Sigmoid colon (tissue), 7 donors: ENCODE data around the gene ARHGAP6. TPM values are rescaled to one million over a fixed set of nuclear protein-coding genes. Genes with fewer than 3 reads are reported as not detected.

ENCODE experiments used
- DNase-seq: peaks from one replicate; pipeline ENCODE4 v3.0.0-alpha.2; 2019
- H3K27ac ChIP-seq, 4 donors: fragments of 200-600 bp; sonication (generic); one replicate each; pipeline ENCODE4 v1.5.1; 2016 to 2019; ENCODE audit warnings: mild to moderate bottlenecking in 1 of 4
- H3K27me3 ChIP-seq, 3 donors: fragments of 200-600 bp; sonication (generic); one replicate each; pipeline ENCODE4 v1.5.1; 2019; ENCODE audit warnings: mild to moderate bottlenecking in 1 of 3
- H3K36me3 ChIP-seq, 4 donors: fragments of 200-600 bp; sonication (generic); one replicate each; pipeline ENCODE4 v1.5.1; 2016 to 2019
- H3K4me1 ChIP-seq, 4 donors: fragments of 200-600 bp; sonication (generic); one replicate each; pipeline ENCODE4 v1.5.1; 2017 to 2019
- H3K4me3 ChIP-seq, 4 donors: fragments of 200-600 bp; sonication (generic); one replicate each; pipeline ENCODE4 v1.5.1; 2017 to 2019; ENCODE audit warnings: mild to moderate bottlenecking in 2 of 4, moderate library complexity in 1 of 4
- H3K9me3 ChIP-seq, 4 donors: fragments of 200-600 bp in 3 of 4; sonication (generic) in 3 of 4; one replicate each; pipeline versions ENCODE4 v1.5.1 to v1.6.1; 2013 to 2019
- CTCF ChIP-seq, 4 experiments: fragments of 450-650 bp in 3 of 4; fragments of 200-600 bp in 1 of 4; IDR thresholded peaks; one replicate each; pipeline ENCODE4 v1.5.1; 2016 to 2019; ENCODE audit warnings: antibody characterized with exemption in 4 of 4, mild to moderate bottlenecking in 3 of 4, moderate library complexity in 2 of 4
- EP300 ChIP-seq, 4 donors: sonication (generic); formaldehyde crosslinking; IDR thresholded peaks; one replicate each; pipeline ENCODE4 v1.6.1; 2017; ENCODE audit warnings: antibody characterized with exemption in 4 of 4
- POLR2A ChIP-seq, 2 donors: fragments of 450-650 bp; IDR thresholded peaks; one replicate each; pipeline ENCODE4 v1.6.1; 2016; ENCODE audit warnings: antibody characterized with exemption in 2 of 2, mild to moderate bottlenecking in 2 of 2, moderate library complexity in 2 of 2
- POLR2AphosphoS5 ChIP-seq, 4 donors: sonication (generic); formaldehyde crosslinking; IDR thresholded peaks; one replicate each; pipeline ENCODE4 v1.6.1; 2017; ENCODE audit warnings: antibody characterized with exemption in 4 of 4
- WGBS, 2 donors: extraction: QIAGEN DNeasy Blood & Tissue Kit; methylation state at CpG; one replicate each; pipeline ENCODE4 v1.1.7; 2013; 5-methylcytosine and 5-hydroxymethylcytosine counted together
- intact Hi-C: fragments of 100-400 bp; cut with DNase I; formaldehyde crosslinking; loops from one replicate; pipeline ENCODE4 v1.15.1; 2023
- polyA plus RNA-seq, 3 donors: library from polyadenylated mRNA; stranded (reverse); fragments of 200-250 nt; gene quantifications; one replicate each; pipeline ENCODE4 v1.2.3, GENCODE V29; 2013
- total RNA-seq, 4 donors: library from RNA; depleted of rRNA; stranded (reverse); fragments of >200 nt; gene quantifications; one replicate each; pipeline ENCODE4 v1.1.0, GENCODE V29; 2016
- donor health status: healthy with polysubstance abuse.
- donor health status: Bipolar disorder and iron deficiency.
- donor health status: healthy.

The ARHGAP6 gene
- total and polyA plus RNA-seq, 7 donors, result 1.4 to 47.6 (median 36.2) TPM

- 10 to 55% methylated on average over 5 of the region's 5 CpGs for WGBS, 2 donors
- no peaks in the 10 kb centered on the region for H3K9me3 ChIP-seq
Measured at GRCh38 chrX:11386001-11386523, 279.7 kb downstream of the ARHGAP6 start.

DNA sequence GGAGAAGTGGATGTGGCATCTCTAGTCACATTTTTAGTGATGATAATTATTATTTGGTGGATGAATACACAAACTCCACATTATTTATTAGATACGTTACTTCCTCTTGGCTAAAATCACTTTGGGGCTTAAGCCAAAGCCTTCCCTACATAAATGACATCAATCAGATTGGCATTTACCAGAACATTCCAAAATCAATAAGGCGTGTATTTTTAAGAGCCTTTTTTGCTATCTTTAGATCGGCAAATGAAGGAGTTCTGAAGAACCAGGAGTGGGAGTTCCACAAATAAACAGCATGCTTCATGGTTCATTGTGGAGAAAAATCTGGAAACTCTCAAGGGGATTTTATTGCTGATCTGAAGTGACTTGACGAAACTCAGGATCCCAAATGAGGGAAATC is 282.8 kb downstream of the ARHGAP6 start:
- no peak overlapping the region for H3K4me3 ChIP-seq
- peaks cover 0 to 42% (median 19%) of the 10 kb centered on the region in 4 donors for H3K4me1 ChIP-seq
- H3K27me3 ChIP-seq, result no peaks in the 10 kb centered on the region
- H3K27ac ChIP-seq, result peak overlapping the region in 3 of 4 donors; percentile 39 to 77 (median 67)
- no peak for DNase-seq
- no peaks in the 10 kb centered on the region for H3K9me3 ChIP-seq
- TF ChIP-seq POLR2AphosphoS5 (IDR thresholded peaks at IDR 0.05) (peak in 1 of 4 donors; percentile 24), EP300 (IDR thresholded peaks at IDR 0.05) (no peak), CTCF (IDR thresholded peaks at IDR 0.05) (no peak), POLR2A (IDR thresholded peaks at IDR 0.05) (no peak)
- H3K36me3 ChIP-seq, result no peaks in the 10 kb centered on the region
- WGBS, 2 donors, result 65 to 71% methylated on average over 4 of the region's 4 CpGs
- intact Hi-C loops, result loop anchor here (5.0 kb wide), 1 partner anchor 149 kb away; no protein-coding TSS in a partner anchor

More at GRCh38 chrX:11386001-11386523, 279.7 kb downstream of the ARHGAP6 start:
- H3K36me3 ChIP-seq, result no peaks in the 10 kb centered on the region
- intact Hi-C loops, result no loop called here
- H3K4me1 ChIP-seq, result peaks cover 0 to 41% (median 19%) of the 10 kb centered on the region in 4 donors
- DNase-seq, result no peak
- H3K27me3 ChIP-seq, result no peaks in the 10 kb centered on the region
- TF ChIP-seq POLR2AphosphoS5 (IDR thresholded peaks at IDR 0.05), result peak in 1 of 4 donors; percentile 28
- TF ChIP-seq POLR2A (IDR thresholded peaks at IDR 0.05), result no peak
- H3K27ac ChIP-seq, result peak overlapping the region; percentile 62 to 77 (median 71)
- no peak overlapping the region for H3K4me3 ChIP-seq

DNA sequence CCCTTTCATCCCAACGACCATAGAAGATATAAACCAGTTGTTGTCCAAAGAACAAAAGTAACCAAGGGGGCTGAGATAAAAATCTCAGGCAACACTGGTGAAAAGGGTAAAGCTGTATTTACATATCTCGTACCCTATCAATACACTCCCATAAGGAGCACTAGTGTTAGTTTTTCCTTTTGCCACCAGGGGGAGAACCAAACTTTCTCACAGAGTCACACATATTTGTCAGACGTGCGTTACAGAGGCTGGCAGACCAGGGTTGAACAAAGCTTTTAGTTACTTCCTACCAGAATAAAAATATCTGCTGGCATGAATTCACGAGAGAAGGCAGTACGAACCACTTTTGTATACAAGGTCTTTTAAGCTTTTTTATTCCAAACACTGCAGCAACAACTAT is 284.3 kb downstream of the ARHGAP6 start:
- peak; percentile 71 for DNase-seq
- Histone ChIP-seq H3K27ac (peak overlapping the region; percentile 28 to 77 (median 53)), H3K4me3 (no peak overlapping the region), H3K36me3 (no peaks in the 10 kb centered on the region), H3K9me3 (no peaks in the 10 kb centered on the region), H3K27me3 (no peaks in the 10 kb centered on the region), H3K4me1 (peaks cover 0 to 34% (median 17%) of the 10 kb centered on the region in 4 donors)
- TF ChIP-seq POLR2AphosphoS5 (IDR thresholded peaks at IDR 0.05) (no peak), POLR2A (IDR thresholded peaks at IDR 0.05) (no peak), CTCF (IDR thresholded peaks at IDR 0.05) (peak in 3 of 4 experiments; percentile 39 to 51 (median 51))
- intact Hi-C loops, result loop anchor here (5.0 kb wide), 1 partner anchor 151 kb away; no protein-coding TSS in a partner anchor
- WGBS, 2 donors, result 4 to 9% methylated on average over 6 of the region's 6 CpGs

- H3K27ac ChIP-seq, result peak overlapping the region in 3 of 4 donors; percentile 28 to 77 (median 67)
- no peak overlapping the region for H3K4me3 ChIP-seq
- TF ChIP-seq POLR2AphosphoS5 (IDR thresholded peaks at IDR 0.05) (peak in 2 of 4 donors; percentile 22 to 40), POLR2A (IDR thresholded peaks at IDR 0.05) (no peak)
- WGBS, 2 donors, result 81 to 82% methylated on average over 10 of the region's 10 CpGs
- intact Hi-C loops, result loop anchor here (5.0 kb wide), 1 partner anchor 152 kb away; no protein-coding TSS in a partner anchor
- no peaks in the 10 kb centered on the region for H3K36me3 ChIP-seq
- H3K27me3 ChIP-seq, result no peaks in the 10 kb centered on the region
- no peak for DNase-seq
- H3K9me3 ChIP-seq, result no peaks in the 10 kb centered on the region
- peaks cover 0 to 25% (median 9%) of the 10 kb centered on the region in 4 donors for H3K4me1 ChIP-seq
Measured at GRCh38 chrX:11380187-11380844, 285.4 kb downstream of the ARHGAP6 start.

DNA sequence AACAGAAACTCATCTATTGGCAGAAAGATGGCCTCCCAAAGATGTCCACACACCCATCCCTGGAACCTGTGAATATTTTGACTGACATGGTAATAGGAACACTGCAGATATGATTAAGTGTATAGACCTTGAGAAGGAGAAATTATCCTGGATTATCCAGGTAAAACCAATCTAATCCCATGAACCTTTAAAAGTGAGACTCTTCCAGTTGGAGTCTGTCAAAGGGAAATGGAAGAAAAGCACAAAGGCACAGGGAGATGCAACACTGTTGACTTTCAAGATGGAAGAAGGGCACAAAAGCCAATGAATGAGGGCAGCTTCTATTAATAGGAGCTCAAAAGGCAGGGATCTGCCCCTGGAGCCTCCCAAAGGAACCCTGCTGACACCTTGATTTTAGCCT is 289.6 kb downstream of the ARHGAP6 start:
- Histone ChIP-seq H3K36me3 (no peaks in the 10 kb centered on the region), H3K4me1 (peaks cover 0 to 2% (median 0%) of the 10 kb centered on the region in 4 donors), H3K27ac (no peak overlapping the region), H3K4me3 (no peak overlapping the region), H3K27me3 (no peaks in the 10 kb centered on the region), H3K9me3 (no peaks in the 10 kb centered on the region)
- TF ChIP-seq EP300 (IDR thresholded peaks at IDR 0.05) (no peak), POLR2AphosphoS5 (IDR thresholded peaks at IDR 0.05) (no peak)
- DNase-seq, result no peak
- intact Hi-C loops, result loop anchor here (10.0 kb wide), 1 partner anchor 379 kb away; the partner anchor contains the start of gene MSL3

- Histone ChIP-seq H3K9me3 (no peaks in the 10 kb centered on the region), H3K27me3 (no peaks in the 10 kb centered on the region), H3K4me1 (no peaks in the 10 kb centered on the region), H3K27ac (no peak overlapping the region), H3K36me3 (no peaks in the 10 kb centered on the region), H3K4me3 (no peak overlapping the region)
- 17 to 56% methylated on average over 1 of the region's 1 CpG for WGBS, 2 donors
- intact Hi-C loops, result loop anchor here (10.0 kb wide), 1 partner anchor 379 kb away; the partner anchor contains the start of gene MSL3
- DNase-seq, result no peak
- TF ChIP-seq EP300 (IDR thresholded peaks at IDR 0.05) (no peak), CTCF (IDR thresholded peaks at IDR 0.05) (no peak), POLR2A (IDR thresholded peaks at IDR 0.05) (no peak), POLR2AphosphoS5 (IDR thresholded peaks at IDR 0.05) (no peak)
Measured at GRCh38 chrX:11375614-11376119, 290.1 kb downstream of the ARHGAP6 start.
